ENCODE results near the gene SENP6.
"Not testable (repeated sequence)": the region's sequence is repeated elsewhere in the genome, so short reads cannot be mapped to it uniquely, and the experiment has no call there.

The SENP6 gene

GRCh38 chr6:75590370-75590769 lies 11.3 kb upstream of the SENP6 start:
- TF ChIP-seq, protein P1, sequence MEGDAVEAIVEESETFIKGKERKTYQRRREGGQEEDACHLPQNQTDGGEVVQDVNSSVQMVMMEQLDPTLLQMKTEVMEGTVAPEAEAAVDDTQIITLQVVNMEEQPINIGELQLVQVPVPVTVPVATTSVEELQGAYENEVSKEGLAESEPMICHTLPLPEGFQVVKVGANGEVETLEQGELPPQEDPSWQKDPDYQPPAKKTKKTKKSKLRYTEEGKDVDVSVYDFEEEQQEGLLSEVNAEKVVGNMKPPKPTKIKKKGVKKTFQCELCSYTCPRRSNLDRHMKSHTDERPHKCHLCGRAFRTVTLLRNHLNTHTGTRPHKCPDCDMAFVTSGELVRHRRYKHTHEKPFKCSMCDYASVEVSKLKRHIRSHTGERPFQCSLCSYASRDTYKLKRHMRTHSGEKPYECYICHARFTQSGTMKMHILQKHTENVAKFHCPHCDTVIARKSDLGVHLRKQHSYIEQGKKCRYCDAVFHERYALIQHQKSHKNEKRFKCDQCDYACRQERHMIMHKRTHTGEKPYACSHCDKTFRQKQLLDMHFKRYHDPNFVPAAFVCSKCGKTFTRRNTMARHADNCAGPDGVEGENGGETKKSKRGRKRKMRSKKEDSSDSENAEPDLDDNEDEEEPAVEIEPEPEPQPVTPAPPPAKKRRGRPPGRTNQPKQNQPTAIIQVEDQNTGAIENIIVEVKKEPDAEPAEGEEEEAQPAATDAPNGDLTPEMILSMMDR (conservative IDR thresholded peaks at IDR 0.05; ENCODE audit: low read depth, low read length) = no peak
- no peak for DNase-seq (ENCODE audit: low read depth)
- H3K4me3 ChIP-seq (ENCODE audit: low read depth, low read length) = no peak overlapping the region

- not testable (repeated sequence) for DNase-seq (ENCODE audit: low read depth); H3K4me3 ChIP-seq (ENCODE audit: low read depth, low read length)
Observed at GRCh38 chr6:75596380-75596779, 5.3 kb upstream of the SENP6 start.

DNA sequence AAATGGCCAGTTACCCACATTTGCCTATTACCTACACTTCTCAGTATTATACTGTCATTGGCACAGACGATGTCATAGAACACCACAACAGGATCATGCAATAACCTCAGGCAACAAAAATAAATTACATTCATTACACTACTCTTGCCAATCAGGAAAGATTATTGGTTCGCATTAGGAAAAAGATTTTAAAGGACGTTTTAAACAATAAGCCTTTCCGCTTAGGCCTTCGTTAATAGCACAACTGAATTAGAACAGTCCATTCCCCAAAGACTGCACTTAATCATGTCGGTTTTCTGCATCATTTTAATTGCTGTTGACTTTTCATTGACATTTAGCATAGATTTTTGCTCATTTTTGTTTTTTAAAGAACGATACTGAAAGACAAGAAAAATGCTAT lies 912 bp upstream of the SENP6 start:
- no peak overlapping the region for H3K4me3 ChIP-seq (ENCODE audit: low read depth, low read length)
- TF ChIP-seq, protein P1 (conservative IDR thresholded peaks at IDR 0.05; ENCODE audit: low read depth, low read length) = no peak
- DNase-seq (ENCODE audit: low read depth) = no peak

DNA sequence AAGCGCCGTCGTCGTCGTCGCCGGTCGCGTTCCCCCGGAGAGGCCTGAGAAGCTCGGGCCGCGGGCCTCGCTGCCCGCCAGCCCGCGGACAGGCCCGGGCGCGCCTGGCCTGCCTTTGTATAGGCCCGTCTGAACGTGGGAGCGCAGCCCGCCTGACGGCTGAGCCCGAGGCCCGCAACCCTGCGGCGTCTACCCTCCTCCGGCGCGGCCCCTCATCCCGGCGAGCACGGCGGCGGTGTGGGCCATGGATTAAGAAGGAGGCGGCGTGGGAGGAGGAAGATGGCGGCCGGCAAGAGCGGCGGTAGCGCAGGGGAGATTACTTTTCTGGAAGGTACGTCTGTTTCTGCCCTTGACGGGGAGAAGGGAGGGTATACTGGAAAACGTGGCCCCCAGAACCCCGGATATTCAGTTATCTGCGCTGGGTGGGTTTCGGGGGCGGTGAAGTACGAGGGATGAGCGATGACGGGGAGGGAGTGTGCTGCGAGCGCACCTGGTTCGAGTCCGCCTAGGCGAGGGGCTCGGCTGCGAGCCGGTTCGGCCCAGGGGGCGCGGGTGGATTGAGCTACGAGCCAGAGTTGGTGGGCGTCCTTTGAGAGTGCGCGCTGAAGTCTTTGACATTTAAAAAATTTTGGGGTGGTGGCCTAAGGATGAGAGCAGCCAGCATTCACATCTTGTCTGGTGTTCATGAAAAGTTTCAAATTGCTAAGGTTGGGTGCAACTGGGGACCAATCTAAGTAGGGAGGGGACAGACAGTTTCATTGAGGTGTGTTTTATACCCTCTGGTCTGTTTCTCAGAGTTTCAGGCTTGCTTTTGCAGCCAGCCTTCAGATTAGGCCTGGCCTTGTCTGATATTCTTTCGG lies 796 bp downstream of the SENP6 start:
- DNase-seq (ENCODE audit: low read depth) = peak; percentile 60
- TF ChIP-seq, protein P1 (conservative IDR thresholded peaks at IDR 0.05; ENCODE audit: low read depth, low read length) = no peak
- H3K4me3 ChIP-seq (ENCODE audit: low read depth, low read length) = peak overlapping the region; percentile 88

DNA sequence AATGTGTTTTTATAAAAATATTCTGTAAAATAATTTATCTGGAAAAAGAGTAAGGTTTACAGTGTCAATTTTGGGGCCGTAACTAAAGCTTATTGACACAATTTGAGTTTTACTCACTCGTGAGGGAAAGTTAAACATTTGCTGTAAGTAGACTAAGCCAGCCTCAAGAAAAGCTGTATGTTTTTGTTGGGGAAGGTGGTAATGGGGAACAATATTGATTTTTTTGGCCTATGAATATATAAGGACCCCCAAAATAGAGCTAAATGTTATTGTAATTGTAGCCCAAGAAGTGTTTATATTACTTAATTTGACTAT lies 1.4 kb downstream of the SENP6 start:
- peak overlapping the region; percentile 88 for H3K4me3 ChIP-seq (ENCODE audit: low read depth, low read length)
- no peak for DNase-seq (ENCODE audit: low read depth)
- TF ChIP-seq, protein P1 (conservative IDR thresholded peaks at IDR 0.05; ENCODE audit: low read depth, low read length) = no peak

- TF ChIP-seq, protein P1 (conservative IDR thresholded peaks at IDR 0.05; ENCODE audit: low read depth, low read length) = no peak
- peak overlapping the region; percentile 88 for H3K4me3 ChIP-seq (ENCODE audit: low read depth, low read length)
- no peak for DNase-seq (ENCODE audit: low read depth)
Observed at GRCh38 chr6:75604294-75604693, 2.6 kb downstream of the SENP6 start.

GRCh38 chr6:75605635-75606034 lies 4.0 kb downstream of the SENP6 start:
- no peak for DNase-seq (ENCODE audit: low read depth)
- TF ChIP-seq, protein P1 (conservative IDR thresholded peaks at IDR 0.05; ENCODE audit: low read depth, low read length) = no peak

More at GRCh38 chr6:75605635-75606034, 4.0 kb downstream of the SENP6 start:
- H3K4me3 ChIP-seq (ENCODE audit: low read depth, low read length) = no peak overlapping the region
